GM18502 (cell line): Measurements from ENCODE around the gene PIAS4.
A peak's percentile ranks its signal among the peaks of the same experiment; 100 is the strongest.

Experiments used
- ATAC-seq: cut with Tn5 transposase; IDR thresholded peaks from one replicate; pipeline ENCODE4 v1.9.1; 2021; ENCODE audit warnings: mild to moderate bottlenecking; ENCODE audit not compliant: unreplicated experiment, poor library complexity

PIAS4 gene

DNA sequence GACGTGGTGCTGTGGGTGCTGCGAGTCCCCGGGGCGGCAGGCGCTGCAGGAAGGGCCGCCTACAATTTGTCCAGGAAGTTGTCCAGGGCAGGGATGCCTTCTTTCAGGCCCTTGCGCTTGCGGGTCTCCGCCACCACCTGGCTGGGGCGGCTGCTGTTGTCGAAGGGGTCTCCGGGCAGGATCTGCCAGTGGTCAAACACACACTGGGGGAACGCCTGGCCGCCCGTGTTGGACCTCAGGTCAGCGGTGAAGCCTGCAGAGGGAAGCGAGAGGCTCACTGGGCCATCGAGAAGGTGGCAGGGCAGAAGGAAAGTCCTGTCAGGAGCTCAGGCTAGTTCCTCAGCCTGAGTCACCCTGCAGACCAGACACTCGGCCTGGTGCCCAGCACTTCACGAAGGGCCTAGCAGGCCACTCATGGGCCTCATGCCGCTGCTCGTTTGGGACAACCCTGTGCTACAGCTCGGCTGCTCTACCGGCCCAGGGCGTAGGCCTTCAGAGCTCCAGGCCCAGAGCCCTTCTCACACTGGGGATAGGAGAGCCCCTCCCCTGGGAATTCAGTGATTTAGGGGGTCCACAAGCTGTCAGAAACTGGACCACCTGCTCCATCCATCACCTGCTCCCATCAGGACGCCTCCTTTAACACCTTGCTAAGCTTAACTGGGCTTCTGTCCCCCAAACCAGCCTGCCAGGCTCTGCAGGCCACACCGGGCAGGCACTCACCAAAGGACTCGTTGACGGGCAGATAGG is 30.9 kb upstream of the PIAS4 start:
- ATAC-seq = no peak

DNA sequence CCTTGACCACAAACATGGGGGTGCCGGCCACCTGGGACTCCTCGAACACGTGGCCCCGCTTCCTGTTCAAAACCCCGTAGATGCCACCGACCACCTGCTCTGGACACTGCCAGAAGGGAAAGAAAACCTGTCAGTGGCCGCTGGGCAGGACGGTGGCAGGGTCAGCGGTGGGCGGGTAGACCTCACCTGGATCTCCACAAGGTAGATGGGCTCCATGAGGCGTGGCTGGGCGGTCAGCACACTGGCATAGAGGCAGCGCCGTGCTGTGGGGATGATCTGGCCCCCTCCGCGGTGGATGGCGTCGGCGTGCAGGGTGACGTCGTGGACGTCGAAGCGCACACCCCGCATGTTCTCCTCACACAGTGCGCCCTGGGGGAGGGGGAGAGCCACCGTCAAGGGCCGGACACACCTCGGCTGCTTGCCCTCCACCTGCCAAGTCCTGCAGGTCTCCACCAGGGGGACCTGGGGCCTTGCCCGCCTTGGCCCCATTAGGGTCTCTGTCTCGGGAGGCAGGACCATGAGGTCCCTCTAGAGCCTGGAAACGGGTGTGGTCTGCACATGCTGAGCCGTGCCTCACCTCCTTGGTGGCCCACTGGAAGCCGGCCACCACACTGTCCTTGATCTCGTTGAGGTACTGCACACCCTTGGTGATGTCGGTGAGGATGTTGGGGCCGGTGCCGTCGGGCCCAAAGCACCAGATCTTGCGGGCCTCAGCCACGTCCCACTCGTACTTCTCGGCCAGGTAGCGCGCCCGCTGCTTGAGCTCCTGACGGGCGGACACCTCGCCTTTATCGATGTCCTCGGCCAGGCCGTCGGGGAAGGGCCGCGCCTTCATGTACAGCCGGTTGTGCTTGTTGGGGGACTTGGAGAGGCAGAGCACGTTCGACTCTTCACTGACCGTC is 30.0 kb upstream of the PIAS4 start:
- no peak for ATAC-seq

DNA sequence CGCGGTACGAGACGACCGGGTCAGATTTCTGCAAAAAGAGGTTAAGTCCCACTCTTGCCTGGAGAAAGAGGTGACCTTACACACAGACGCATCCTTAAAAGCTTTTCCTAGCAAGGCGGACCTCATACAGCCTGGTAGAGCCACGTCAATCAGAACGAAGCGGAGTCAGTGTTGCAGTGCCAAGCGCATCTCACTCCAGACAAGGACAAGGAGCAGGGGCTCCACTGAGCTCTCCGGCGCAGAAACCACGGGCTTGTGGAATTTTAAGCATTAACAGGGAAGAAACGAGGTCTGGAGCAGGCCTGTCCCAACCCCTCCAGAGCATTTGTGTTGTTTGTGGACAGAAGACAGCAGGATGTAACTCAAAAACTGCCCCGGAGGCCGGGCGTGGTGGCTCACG is 29.4 kb upstream of the PIAS4 start:
- no peak for ATAC-seq

DNA sequence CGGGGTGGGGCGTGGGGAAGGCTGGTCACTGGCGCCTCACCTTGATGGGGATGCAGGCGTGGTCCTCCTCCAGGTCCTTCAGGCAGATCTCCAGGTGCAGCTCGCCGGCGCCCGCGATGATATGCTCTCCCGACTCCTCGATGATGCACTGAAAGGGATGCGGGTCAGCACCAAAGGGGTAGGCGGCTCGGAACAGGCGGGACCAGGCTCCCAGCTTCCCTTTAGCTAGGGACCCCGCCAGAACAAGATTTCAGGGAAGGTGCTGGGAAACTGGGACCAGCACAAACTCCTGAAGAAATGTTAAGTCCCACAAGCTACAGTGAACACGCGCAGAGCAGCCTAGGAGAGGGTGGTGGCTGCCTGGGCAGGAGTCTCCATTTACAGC is 28.3 kb upstream of the PIAS4 start:
- no peak for ATAC-seq

DNA sequence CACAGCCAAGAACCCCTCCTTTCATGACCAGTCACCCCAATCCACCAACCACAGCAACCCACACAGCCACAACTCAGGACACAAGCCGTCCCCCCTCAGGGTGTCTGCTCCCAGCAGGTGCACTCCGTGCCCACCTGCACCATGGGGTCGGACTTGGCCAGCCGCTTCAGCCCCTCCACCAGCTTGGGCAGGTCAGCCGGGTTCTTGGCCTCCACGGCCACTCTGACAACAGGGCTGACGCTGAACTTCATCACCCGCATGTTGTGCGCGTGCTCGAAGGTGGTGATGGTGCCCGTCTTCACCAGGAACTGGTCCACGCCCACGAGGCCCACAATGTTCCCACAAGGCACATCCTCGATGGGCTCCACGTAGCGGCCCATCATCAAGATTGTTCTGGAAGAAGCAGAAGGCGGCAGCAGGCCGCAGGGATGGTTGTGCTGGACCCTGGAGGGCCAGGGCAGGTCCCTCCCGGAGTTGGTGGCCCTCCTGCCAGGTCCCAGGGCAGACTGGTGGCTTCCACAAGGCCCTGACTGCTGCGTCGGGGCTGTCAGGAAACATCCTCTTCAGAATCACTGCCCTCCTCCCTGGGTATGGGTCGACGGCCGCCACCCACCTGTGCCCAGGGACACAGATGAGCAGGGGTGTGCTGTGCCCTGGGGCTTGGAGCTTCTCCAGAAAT is 27.7 kb upstream of the PIAS4 start:
- ATAC-seq = no peak

DNA sequence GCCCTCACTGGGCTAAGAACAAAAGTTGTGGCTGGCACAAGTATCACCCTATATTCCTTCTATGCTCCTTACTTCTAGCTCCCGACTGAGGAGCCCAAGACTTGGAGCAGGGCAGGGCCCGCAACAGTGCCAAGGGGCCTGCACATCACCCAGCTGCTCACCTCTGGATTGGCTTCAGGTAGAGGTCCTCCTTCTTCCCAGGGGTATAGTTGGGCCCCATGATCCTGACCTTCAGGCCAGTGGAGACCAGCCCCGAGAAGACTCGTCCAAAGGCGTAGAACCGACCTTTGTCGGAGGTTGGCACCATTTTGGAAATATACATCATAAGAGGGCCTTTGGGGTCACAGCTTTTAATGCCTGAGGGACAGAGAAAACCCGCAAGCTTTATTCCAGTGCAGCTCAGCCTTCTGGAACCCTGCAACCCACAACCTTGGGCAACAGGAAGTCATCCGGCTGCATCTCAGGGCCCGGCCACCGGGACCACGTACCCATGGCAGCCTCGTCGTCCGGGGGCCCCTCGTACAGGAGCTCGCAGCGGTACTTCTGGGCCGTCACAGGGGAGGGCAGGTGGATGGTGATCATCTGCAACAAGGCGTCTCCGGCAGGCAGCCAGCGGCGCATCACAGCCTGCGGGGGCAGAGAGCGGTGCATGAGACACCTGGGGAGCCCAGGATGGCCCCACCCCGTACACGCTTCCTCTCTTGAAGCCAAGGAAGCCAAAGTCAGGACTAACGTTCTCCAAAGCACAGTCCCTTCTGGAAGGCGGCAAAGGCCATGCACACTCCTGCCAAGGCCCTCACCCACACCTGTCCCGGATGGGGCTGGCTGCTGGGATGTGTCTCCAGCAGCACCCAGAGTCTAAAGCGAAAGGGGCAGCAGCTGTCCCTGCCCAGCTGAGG is 26.9 kb upstream of the PIAS4 start:
- no peak for ATAC-seq

DNA sequence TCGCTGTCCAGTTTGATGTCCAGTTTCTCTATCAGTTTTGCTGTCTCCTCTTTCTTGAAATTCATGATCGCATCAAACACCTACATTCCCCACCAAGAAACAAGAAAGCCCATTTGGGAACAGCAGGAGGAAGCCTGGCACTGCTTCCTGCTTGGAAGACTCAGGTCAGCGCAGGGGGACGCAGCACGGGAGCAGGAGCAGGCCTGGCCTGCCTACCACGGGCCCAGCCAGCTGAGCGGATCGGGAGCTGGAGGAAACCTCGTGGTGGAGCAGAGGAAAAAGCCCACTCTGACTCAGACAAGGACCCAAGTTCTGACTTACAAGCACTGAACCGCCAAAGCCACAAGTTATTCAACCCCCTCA is 26.2 kb upstream of the PIAS4 start:
- no peak for ATAC-seq

DNA sequence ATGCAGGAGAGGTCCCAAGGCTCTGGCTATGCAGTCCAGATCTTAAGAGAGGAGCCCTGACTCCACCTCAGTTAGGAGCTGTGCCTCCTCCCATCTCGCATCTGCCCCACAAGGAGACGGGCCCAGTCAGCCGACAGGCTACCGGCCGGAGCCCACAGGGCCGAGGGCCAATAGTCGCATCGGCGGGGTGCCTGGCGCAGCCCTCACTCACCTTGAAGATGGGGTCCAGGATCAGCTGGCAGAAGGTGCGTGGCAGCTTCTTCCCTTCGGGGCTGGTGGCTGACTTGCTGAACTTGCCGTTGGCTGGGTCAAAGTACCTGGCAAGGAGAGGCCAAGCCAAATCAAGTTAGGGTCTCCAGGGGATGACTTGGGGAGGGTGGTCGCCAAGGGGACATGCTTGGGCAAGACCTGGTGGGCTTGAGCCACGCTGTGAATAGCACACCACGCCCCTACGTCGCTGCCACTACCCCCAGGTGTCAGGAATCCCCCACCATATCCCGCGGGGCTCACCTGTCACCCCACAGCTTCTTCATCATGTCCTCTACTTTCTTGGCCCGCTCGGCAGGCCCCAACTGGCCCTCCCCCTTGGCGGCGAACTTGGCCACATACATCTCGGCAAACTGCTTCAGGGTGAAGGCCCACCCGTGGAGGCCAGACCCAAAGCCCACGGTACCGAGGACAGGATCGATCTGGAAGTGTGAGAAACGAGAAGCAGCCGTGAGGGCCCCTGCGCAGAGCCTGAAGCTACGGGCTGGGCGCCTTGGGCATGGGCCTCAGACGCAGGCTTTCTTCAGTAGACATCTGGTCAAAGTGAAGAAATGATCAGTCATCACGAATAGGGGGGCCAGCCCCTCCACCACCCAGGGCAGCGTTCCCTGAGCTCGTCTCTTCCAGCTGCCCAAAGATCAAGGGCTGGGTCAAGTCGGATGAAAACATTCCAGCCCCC is 25.5 kb upstream of the PIAS4 start:
- no peak for ATAC-seq

DNA sequence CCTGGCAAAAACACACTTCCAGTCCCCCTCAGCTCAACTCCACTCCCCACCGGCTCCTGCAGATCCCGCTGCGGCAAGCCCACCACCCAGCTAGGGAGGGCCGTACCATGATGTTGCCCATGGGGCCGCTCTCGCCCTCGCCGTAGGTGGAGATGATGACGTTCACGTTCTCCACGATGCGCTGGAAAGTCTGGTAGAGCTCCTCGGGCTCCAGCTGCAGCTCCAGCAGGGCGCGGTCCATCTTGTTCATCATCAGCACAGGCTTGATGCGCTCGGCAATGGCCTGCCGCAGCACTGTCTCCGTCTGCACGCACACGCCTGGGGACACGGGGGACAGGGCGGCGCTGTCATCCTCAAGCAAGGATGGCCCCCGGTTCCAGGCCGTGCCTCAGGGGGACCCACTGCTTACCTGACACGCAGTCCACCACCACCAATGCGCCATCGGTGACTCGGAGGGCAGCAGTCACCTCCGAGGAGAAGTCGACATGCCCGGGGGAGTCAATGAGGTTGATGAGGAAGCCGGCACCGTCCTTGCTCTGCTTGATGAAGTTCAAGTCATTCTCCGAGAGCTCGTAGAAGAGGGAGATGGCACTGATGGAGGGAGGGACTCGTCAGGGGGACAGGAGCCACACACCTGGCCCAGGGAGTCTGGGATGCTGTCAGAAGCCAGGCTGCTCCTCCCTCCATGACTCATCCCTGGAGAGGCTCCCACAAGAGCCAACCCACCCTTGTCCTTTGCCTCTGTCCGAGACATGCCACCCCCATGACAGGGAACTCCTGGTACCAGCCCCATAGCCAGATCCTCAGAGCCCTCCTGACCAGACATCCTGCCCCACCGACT is 24.6 kb upstream of the PIAS4 start:
- no peak for ATAC-seq

DNA sequence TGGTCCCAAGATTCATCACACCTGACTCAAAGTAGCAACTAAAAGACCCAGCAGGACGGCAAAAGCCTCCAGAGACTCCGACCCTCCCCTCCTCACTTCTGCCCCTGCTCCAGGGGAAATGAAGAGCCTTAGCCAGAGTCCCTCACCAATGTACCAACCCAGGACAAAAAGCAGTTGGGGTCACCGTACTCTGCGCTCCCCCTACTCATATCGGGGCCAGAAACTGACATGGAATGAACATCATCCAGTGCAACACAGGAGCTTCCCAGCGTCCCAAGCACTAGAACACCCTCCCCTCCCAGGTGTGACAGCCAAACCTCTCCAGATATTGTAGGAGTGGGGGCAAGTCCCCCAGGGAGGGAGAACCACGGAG is 24.0 kb upstream of the PIAS4 start:
- no peak for ATAC-seq

DNA sequence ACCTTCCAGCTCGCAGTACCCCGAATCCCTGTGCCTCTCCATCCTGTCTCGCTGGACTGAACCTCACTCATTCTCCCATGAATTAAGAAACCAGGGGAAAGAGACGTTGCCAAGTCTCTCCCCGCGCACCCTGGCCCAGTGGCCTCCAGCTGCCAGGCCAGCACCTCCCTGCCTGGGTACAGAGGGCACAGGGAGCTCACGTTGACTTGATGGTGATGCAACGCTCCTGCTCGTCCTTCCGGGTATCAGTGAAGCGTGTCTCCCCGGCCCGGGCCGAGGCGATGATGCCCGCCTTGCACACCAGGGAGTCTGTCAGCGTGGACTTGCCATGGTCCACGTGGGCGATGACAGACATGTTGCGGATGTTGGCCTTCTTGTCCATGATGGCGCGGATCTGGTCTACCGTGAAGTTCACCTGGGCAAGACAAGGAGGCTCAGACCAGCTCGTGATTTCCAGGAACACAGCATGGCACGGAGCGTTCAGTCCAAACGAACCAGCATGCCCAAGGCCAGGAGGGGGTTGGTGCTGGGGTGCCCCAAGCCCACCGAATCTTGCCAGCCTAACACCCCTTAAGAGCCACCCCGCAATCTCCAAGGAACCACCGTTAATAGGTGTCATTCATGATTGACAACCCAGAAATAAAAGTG is 23.5 kb upstream of the PIAS4 start:
- no peak for ATAC-seq

DNA sequence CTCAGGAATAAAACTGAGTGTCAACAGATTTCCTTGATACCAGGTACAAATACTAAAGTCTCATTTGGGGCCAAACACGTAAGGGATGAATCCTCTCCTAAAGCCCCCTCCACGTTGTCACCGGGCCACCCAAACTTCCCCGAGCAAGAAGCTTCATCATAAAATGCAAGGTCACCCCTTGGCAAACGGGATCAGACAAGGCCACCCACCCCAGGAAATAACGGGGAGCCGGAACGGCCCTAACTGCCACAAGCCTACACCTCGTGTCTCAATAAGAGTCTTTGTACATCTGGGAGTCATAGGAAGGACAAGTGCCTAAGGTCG is 23.0 kb upstream of the PIAS4 start:
- ATAC-seq = no peak

DNA sequence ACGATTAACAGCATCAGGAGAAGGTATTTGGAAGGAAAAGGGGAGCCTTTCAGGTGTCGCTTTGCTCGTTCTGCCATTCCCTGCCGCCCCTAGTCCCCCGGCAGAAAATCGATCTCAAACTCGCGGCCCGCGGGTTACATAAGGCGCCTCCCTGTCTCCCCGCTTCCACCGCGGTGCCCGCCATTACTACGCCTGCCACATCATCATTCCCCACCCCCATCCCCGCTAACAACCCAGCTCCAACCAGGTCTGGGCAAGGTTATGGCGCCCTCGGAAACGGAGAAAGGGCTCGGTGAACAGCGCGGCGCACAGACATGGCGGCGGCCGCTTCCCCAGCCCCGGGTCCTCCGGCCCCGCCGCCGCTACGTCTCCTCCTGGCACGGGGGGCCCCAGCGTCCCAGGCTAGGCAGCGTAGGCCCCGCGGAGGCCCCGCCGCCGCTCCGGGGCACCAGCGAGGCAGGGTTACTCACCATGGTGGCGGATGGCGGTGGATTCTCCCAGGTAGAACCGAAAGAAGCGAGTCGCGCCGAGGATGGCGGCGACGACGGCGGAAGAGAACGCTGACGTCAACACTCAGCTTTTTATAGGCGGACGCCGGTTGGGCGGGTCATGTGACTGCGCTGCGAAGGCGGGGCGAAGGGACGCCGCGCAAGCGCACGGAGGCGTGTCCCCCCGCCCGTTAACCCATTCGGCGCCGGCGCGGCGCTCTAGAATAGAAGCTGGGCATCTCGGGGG is 22.5 kb upstream of the PIAS4 start, which contains the start of gene EEF2:
Gene EEF2, minus strand, starts transcription at position 556 of the 735 bp plus-strand sequence. Its CDS starts 83 bp downstream, at position 473.
- peak; percentile 61 for ATAC-seq

DNA sequence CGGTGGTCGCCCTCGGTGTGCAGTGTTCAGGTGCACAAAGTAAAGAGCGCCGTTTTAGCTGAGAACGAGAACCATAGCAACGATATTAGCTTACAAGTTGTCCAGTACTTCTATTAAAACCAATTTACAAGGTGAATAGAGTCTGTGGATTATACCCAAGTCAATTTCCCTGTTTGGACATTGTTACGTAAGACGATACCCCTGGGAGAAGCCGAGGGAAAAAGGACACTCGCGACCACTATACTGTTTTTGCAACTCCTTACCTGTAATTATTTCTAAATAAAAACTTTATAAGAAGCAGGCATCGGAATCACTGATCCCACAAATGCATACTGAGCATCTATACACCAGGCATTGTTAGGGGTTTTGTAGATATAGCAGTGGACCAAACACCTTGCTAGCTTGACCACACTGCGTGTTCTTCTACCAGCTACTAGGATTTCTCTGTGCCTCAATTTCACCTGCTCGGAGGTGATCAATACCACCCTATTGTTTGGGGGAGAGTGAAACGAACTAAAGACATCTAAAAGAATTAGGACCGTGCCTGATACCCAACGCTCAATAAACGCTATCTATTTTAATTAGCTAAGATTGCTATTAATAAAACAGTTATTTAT is 21.8 kb upstream of the PIAS4 start:
- no peak for ATAC-seq

DNA sequence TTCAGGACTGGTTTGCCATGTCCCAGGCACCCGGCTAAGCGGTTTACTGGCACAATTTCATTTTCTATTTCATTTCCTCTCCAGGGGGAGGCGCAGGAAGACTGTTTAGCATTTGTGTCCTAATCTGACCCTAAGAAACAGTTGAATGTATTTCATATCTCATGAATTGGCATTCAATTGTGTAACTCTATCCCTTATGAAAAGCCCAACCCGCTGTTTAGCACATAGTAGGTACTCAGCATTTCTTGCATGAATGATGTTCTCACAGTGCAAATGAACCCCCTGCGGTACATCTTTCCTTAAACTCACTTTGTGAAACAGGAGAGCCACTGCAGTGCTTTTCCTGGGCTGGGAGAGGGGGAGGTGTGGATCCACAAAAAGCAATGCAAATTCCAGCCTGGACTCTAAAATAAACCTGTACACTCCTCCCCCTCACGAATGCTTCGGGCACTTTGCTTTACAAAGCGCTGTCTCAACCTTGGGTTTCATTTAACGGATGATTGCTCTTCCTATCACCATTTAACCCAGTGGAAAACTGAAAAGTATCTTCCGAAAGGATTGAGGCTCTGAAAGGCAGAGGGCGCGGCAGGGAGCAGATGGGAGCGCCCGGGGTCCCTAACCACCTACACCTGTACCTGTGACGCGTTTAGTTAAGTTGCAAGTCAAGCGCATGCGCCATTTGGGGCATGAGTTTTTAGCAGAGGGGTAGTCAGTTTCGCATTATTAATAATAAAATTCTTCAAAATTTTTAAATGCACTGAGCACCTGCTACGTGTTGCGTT is 21.1 kb upstream of the PIAS4 start:
- no peak for ATAC-seq
